HUES6 (cell line): ENCODE data around the gene ZNF726.
"Not testable (repeated sequence)": the region's sequence is repeated elsewhere in the genome, so short reads cannot be mapped to it uniquely, and the experiment has no call there.

Experiments used
- H3K27ac ChIP-seq: 2 replicates; pipeline ENCODE4 v1.7.0; 2013; ENCODE audit warnings: low read depth, mild to moderate bottlenecking, low read length, inconsistent platforms
- H3K27me3 ChIP-seq: 2 replicates; pipeline ENCODE4 v1.6.1; 2013; ENCODE audit warnings: low read length; ENCODE audit not compliant: control insufficient read depth, insufficient read depth
- H3K36me3 ChIP-seq: 2 replicates; pipeline ENCODE4 v1.6.1; 2013; ENCODE audit warnings: low read length; ENCODE audit not compliant: control insufficient read depth, insufficient read depth
- H3K4me1 ChIP-seq: 2 replicates; pipeline ENCODE4 v1.6.1; 2013; ENCODE audit warnings: low read length; ENCODE audit not compliant: control insufficient read depth, insufficient read depth
- H3K4me3 ChIP-seq: 2 replicates; pipeline ENCODE4 v1.5.1; 2013; ENCODE audit warnings: low read depth, low read length
- H3K9ac ChIP-seq: one replicate; pipeline ENCODE4 v1.6.1; 2013; ENCODE audit warnings: mild to moderate bottlenecking, low read length
- H3K9me3 ChIP-seq: 2 replicates; pipeline ENCODE4 v1.6.1; 2013; ENCODE audit warnings: low read depth, low read length; ENCODE audit not compliant: control insufficient read depth, insufficient read depth

ZNF726 gene

DNA sequence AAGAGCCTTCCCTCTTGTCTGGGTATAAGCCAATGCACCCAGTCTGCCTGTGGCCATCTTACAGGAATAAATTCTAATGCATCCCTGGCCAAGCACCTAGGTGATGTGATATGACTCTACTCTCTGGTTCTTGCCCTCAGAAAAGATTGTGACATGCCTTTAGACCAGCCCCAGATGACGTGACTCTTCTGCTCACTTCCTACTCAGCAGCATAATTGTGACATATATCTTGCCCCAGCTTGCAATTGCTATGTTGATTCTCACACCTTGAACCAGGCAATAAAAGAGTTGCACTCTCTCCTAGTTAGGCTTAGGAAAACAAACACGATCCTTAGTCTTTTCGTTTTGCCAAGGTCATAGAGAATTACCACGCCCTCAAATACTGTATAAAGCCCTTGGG, 13.3 kb upstream of the ZNF726 start:
- Histone ChIP-seq H3K4me3 (no peak overlapping the region), H3K4me1 (no peaks in the 10 kb centered on the region), H3K36me3 (no peaks in the 10 kb centered on the region), H3K27ac (no peak overlapping the region), H3K27me3 (no peaks in the 10 kb centered on the region), H3K9ac (no peak overlapping the region), H3K9me3 (peaks cover 90% of the 10 kb centered on the region)

DNA sequence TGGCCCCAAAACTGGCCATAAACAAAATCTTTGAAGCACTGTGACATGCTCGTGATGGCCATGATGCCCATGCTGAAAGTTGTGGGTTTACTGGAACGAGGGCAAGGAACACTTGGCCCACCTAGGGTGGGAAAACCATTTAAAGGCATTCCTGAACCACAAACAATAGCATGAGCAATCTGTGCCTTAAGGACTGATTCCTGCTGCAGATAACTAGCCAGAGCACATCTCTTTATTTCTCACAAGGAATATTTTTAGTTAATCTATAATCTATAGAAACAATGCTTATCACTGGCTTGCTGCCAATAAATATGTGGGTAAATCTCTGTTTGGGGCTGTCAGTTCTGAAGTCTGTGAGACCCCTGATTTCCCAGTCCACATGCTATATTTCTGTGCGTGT, 10.3 kb upstream of the ZNF726 start:
- no peaks in the 10 kb centered on the region for H3K27me3 ChIP-seq
- H3K9ac ChIP-seq = no peak overlapping the region
- H3K27ac ChIP-seq = no peak overlapping the region
- no peak overlapping the region for H3K4me3 ChIP-seq
- H3K9me3 ChIP-seq = peaks cover 70% of the 10 kb centered on the region
- no peaks in the 10 kb centered on the region for H3K36me3 ChIP-seq
- H3K4me1 ChIP-seq = no peaks in the 10 kb centered on the region

DNA sequence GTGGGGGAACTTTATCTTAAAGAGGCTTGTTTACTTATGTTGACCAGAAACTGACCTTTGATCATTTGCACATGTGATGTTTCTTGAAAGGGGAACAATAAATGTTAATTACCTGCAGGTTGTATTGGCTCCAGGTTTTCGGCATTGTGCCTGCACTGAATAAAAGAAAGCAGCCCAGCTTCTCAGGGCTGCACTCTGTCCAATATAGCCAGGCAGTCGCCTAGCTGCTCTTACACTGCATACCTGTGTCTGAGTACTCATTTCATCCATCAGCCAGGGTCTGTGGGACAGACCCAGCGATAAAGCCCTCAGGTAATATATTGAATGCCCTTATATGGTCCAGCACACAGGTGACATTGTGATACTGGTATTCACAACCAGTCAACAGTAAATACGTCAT, 8.9 kb upstream of the ZNF726 start:
- no peaks in the 10 kb centered on the region for H3K27me3 ChIP-seq
- no peaks in the 10 kb centered on the region for H3K4me1 ChIP-seq
- peaks cover 60% of the 10 kb centered on the region for H3K9me3 ChIP-seq
- H3K4me3 ChIP-seq = no peak overlapping the region
- H3K27ac ChIP-seq = no peak overlapping the region
- no peak overlapping the region for H3K9ac ChIP-seq
- H3K36me3 ChIP-seq = no peaks in the 10 kb centered on the region

DNA sequence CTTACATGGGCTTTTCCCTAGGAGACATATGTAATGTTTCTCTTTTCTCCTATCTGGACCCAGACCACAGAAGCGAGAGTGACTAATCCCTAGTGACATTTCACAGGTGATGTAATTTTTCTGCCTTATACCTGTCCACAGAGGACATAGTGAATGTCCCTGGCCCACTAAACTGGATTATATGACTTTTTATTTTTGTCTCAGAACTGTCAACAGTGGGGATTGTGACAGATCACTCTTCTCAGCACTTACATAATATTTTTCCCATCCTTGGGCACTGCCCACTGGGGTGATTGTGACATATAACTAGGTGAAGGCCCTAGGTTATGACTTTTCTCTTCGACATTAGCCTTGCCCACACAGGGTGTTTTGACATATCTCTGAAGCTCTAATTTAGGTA, 7.9 kb upstream of the ZNF726 start:
- Histone ChIP-seq H3K9ac (no peak overlapping the region), H3K4me1 (no peaks in the 10 kb centered on the region), H3K27ac (no peak overlapping the region), H3K27me3 (no peaks in the 10 kb centered on the region), H3K36me3 (no peaks in the 10 kb centered on the region), H3K4me3 (no peak overlapping the region), H3K9me3 (peaks cover 54% of the 10 kb centered on the region)

DNA sequence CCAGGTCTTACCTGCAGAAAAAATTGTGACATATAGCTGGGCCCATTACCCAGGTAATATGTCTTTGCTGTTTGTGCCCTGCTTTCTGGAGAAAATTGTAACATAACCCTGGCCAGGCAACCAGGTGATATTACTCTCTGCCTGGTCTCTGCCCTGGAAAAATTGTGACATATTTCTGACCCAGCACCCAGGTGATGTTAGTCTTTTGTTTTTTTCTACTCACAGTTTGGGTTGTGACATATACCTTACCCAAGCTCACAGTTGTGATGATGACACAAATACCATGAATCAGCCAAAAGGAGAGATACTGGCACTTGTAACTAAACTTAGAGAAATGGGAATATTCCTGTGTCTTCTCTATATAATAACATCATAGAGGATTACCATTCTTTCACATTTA, 6.5 kb upstream of the ZNF726 start:
- H3K4me3 ChIP-seq = no peak overlapping the region
- no peaks in the 10 kb centered on the region for H3K27me3 ChIP-seq
- H3K4me1 ChIP-seq = no peaks in the 10 kb centered on the region
- peaks cover 45% of the 10 kb centered on the region for H3K9me3 ChIP-seq
- H3K27ac ChIP-seq = no peak overlapping the region
- no peaks in the 10 kb centered on the region for H3K36me3 ChIP-seq
- H3K9ac ChIP-seq = no peak overlapping the region

DNA sequence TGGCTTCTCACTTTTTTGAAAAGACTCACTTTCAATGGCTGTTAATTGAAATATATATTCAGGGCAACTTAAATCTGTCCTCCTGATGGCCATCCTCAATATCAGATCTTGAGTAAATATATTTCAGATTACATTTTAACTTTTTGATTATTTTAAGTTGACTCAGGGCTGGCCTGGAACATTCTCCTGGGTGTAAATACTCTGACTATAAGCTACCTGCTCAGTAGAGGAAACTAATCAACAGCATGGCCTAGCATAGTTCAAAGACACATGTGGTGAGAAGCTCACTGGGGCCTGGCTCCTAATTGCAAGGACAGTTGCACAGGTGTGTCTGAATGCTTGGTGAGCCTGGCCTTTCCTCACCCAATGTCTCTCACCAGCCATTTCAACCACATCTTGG, 5.5 kb upstream of the ZNF726 start:
- Histone ChIP-seq H3K4me3 (no peak overlapping the region), H3K27ac (no peak overlapping the region), H3K27me3 (no peaks in the 10 kb centered on the region), H3K4me1 (no peaks in the 10 kb centered on the region), H3K36me3 (no peaks in the 10 kb centered on the region), H3K9me3 (peaks cover 41% of the 10 kb centered on the region), H3K9ac (no peak overlapping the region)

DNA sequence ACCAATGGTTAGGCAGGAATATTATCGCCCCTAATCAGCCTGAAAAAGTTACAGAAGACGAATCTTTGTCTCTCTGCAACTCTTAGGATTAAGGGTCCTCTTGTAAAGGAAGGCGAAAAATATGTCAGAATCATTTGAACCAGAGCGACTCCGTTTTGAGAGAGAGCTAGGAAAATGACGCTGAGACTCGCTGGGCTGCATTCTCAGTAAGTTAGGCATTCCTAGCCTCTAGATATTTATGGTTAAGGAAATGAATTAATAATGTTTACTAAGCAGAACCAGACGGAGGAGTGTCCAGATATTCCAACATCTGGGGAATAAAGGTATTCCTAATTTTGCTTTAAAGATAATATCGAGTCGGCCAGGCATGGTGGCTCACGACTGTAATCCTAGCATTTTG, 755 bp upstream of the ZNF726 start:
- H3K27me3 ChIP-seq = no peaks in the 10 kb centered on the region
- no peaks in the 10 kb centered on the region for H3K36me3 ChIP-seq
- no peak overlapping the region for H3K27ac ChIP-seq
- no peak overlapping the region for H3K9ac ChIP-seq
- H3K4me3 ChIP-seq = no peak overlapping the region; the same call in 1 of the 2 replicates
- H3K9me3 ChIP-seq = peaks cover 28% of the 10 kb centered on the region; the same call in 1 of the 2 replicates
- H3K4me1 ChIP-seq = no peaks in the 10 kb centered on the region

DNA sequence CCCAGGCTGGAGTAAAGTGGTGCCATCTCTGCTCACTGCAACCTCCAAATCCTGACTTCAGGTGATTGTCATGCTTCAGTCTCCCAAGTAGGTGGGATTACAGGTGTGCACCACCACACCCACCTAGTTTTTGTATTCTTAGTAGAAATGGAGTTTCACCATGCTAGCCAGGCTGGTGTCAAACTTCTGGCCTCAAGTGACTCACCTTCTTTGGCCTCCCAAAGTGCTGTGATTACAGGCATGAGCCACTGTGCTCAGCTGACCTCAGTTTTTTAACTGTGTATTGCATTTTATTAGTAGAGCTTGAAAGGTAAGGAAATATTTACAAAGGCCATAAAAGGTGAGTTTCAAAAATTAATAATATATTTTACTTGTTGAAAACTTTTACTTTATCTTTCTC, 2.3 kb downstream of the ZNF726 start:
- Histone ChIP-seq H3K27me3 (no peaks in the 10 kb centered on the region), H3K27ac (no peak overlapping the region), H3K4me1 (no peaks in the 10 kb centered on the region), H3K4me3 (no peak overlapping the region), H3K9ac (no peak overlapping the region), H3K9me3 (peaks cover 20% of the 10 kb centered on the region; the same call in 1 of the 2 replicates), H3K36me3 (no peaks in the 10 kb centered on the region; the same call in 1 of the 2 replicates)

DNA sequence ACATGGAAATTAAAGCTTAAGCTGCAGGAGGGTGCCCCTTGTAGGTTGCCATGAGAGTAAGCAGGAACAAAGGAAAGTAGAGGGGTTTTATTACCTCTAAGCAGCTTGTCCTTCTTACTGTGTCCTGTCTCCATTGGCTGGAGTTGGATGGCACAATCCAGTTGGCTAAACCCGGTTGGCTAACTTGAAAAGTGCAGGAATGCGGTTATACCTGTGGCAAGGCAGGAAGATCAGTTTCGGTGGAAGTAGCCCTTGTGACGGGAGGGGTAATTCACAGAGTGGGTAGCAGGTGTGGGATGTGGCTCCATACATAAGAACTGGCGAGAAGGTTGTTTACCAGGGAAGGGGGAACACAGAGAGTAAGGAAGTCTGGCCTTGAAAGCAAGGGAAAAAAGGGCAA, 3.2 kb downstream of the ZNF726 start:
- Histone ChIP-seq H3K9me3 (peaks cover 24% of the 10 kb centered on the region; the same call in 1 of the 2 replicates), H3K36me3 (no peaks in the 10 kb centered on the region; the same call in 1 of the 2 replicates)

DNA sequence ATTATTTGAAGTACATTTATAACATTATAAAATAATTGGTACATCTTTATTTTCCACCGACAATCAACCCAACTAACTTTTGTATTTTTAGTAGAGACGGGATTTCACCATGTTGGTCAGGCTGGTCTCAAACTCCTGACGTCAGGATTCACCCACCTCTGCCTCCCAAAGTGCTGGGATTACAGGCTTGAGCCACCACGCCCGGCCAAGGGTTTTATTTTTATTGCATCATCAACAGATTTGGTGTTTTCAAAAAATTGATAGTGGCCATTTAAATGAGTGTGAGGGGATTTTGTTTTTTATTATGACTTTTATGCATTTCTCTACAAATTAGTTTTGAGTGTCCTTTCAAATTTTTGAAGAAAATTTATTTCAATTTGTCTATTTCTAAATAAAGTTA, 10.6 kb downstream of the ZNF726 start:
- Histone ChIP-seq H3K9ac (no peak overlapping the region), H3K4me3 (no peak overlapping the region), H3K4me1 (no peaks in the 10 kb centered on the region), H3K27me3 (no peaks in the 10 kb centered on the region), H3K36me3 (no peaks in the 10 kb centered on the region; the same call in 1 of the 2 replicates), H3K27ac (no peak overlapping the region), H3K9me3 (peaks cover 29% of the 10 kb centered on the region; the same call in 1 of the 2 replicates)

More for the DNA sequence above, 3.2 kb downstream of the ZNF726 start:
- Histone ChIP-seq H3K27ac (no peak overlapping the region), H3K9ac (no peak overlapping the region), H3K4me3 (no peak overlapping the region), H3K4me1 (no peaks in the 10 kb centered on the region), H3K27me3 (no peaks in the 10 kb centered on the region)

DNA sequence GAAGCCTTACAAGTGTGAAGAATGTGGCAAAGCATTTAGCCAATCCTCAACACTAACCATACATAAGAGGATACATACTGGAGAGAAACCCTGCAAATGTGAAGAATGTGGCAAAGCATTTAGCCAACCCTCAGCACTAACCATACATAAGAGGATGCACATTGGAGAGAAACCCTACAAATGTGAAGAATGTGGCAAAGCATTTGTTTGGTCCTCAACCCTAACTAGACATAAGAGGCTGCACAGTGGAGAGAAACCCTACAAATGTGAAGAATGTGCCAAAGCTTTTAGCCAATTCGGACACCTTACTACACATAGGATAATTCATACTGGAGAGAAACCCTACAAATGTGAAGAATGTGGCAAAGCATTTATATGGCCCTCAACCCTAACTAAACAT, 18.2 kb downstream of the ZNF726 start:
- Histone ChIP-seq H3K9ac (no peak overlapping the region), H3K36me3 (peaks cover 3% of the 10 kb centered on the region; the same call in 1 of the 2 replicates)

DNA sequence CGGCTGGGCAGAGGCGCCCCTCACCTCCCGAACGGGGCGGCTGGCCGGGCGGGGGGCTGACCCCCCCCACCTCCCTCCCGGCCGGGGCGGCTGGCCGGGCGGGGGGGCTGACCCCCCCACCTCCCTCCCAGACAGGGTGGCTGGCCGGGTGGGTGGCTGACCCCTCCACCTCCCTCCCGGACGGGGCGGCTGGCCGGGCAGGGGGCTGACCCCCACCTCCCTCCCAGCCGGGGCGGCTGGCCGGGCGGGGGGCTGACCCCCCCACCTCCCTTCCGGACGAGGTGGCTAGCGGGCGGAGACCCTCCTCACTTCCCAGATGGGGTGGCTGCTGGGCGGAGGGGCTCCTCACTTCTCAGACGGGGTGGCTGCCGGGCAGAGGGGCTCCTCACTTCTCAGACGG, 22.3 kb downstream of the ZNF726 start:
- H3K4me3 ChIP-seq, H3K27ac ChIP-seq, H3K36me3 ChIP-seq, H3K27me3 ChIP-seq, H3K4me1 ChIP-seq, H3K9ac ChIP-seq: not testable (repeated sequence)
- H3K9me3 ChIP-seq = peaks cover 38% of the 10 kb centered on the region

More for the DNA sequence above, 18.2 kb downstream of the ZNF726 start:
- H3K9me3 ChIP-seq = peaks cover 39% of the 10 kb centered on the region
- H3K27ac ChIP-seq = no peak overlapping the region
- H3K27me3 ChIP-seq = no peaks in the 10 kb centered on the region
- no peak overlapping the region for H3K4me3 ChIP-seq
- H3K4me1 ChIP-seq = no peaks in the 10 kb centered on the region
